Fibroblast of skin of right biceps (primary cell): Measurements from ENCODE around the gene PTK6.
"Not testable (repeated sequence)": the region's sequence is repeated elsewhere in the genome, so short reads cannot be mapped to it uniquely, and the experiment has no call there.

ENCODE experiments used
- DNase-seq: peaks from one replicate; pipeline ENCODE4 v3.0.0-alpha.2; 2013

Gene PTK6

GRCh38 chr20:63525971-63526370, 11.2 kb downstream of the PTK6 start:
- no peak for DNase-seq

- no peak for DNase-seq
These were observed 12.0 kb downstream of the PTK6 start for GRCh38 chr20:63525185-63525584.

GRCh38 chr20:63522981-63523611, 14.1 kb downstream of the PTK6 start:
- no peak for DNase-seq

GRCh38 chr20:63522091-63522868, 14.9 kb downstream of the PTK6 start:
- DNase-seq: no peak

GRCh38 chr20:63521602-63522001, 15.6 kb downstream of the PTK6 start:
- DNase-seq: no peak

GRCh38 chr20:63520934-63521601, 16.1 kb downstream of the PTK6 start:
- DNase-seq: peak; percentile 76

- DNase-seq: peak; percentile 83
These were observed 16.7 kb downstream of the PTK6 start, which contains the start of gene PPDPF for GRCh38 chr20:63520504-63520933. PPDPF (plus strand) TSS chr20:63520765; CDS start chr20:63521309, 544 bp downstream.

GRCh38 chr20:63519668-63520503, 17.3 kb downstream of the PTK6 start:
- DNase-seq: peak; percentile 68

GRCh38 chr20:63518946-63519667, 18.1 kb downstream of the PTK6 start:
- DNase-seq: no peak

GRCh38 chr20:63518351-63518861, 18.8 kb downstream of the PTK6 start:
- DNase-seq: no peak

GRCh38 chr20:63517376-63518309, 19.5 kb downstream of the PTK6 start:
- no peak for DNase-seq

GRCh38 chr20:63514520-63514919, 22.7 kb downstream of the PTK6 start:
- DNase-seq: not testable (repeated sequence)

- DNase-seq: no peak
These were observed 24.0 kb downstream of the PTK6 start for GRCh38 chr20:63513207-63513606.

GRCh38 chr20:63509088-63509564, 28.1 kb downstream of the PTK6 start:
- no peak for DNase-seq

GRCh38 chr20:63508072-63508768, 29.0 kb downstream of the PTK6 start:
- DNase-seq: no peak

- DNase-seq: no peak
These were observed 30.0 kb downstream of the PTK6 start for GRCh38 chr20:63507083-63507743.

- DNase-seq: no peak
These were observed 31.5 kb downstream of the PTK6 start for GRCh38 chr20:63505723-63506122.

GRCh38 chr20:63505281-63505680, 31.9 kb downstream of the PTK6 start:
- DNase-seq: no peak

- DNase-seq: no peak
These were observed 32.5 kb downstream of the PTK6 start for GRCh38 chr20:63504642-63505041.
